ENCODE data around the gene TFB1M. TPM values are rescaled to one million over a fixed set of nuclear protein-coding genes. Genes with fewer than 3 reads are reported as not detected.

Gene TFB1M
- total RNA-seq, 2 experiments from 2014 or later: 48.5 to 54.9 TPM

DNA sequence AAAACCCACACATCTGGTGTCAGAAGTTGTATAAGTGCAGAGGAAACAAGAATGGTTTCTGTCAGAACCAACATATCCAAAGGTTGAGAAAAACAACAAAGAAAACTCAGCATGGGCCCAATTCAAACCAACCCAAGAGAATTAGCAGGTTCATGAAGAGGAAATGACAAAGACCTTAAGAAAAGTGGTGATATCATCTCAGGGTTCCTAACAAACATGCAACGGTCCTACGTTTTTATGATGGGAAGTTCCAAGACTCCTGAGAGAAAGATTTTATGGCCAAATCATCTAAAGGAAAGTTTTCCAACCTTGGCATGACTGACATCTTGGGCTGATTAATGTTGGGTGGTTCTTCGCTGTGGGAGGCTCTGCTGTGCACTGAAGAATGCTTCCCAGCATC lies 23.0 kb downstream of the TFB1M start:
- Mint-ChIP-seq H3K4me1 (peaks cover 6% of the 10 kb centered on the region), H3K36me3 (peaks cover 28% of the 10 kb centered on the region), H3K9me3 (no peaks in the 10 kb centered on the region), H3K4me3 (no peak overlapping the region), H3K27ac (no peak overlapping the region), H3K27me3 (no peaks in the 10 kb centered on the region)
- DNase-seq: no peak

DNA sequence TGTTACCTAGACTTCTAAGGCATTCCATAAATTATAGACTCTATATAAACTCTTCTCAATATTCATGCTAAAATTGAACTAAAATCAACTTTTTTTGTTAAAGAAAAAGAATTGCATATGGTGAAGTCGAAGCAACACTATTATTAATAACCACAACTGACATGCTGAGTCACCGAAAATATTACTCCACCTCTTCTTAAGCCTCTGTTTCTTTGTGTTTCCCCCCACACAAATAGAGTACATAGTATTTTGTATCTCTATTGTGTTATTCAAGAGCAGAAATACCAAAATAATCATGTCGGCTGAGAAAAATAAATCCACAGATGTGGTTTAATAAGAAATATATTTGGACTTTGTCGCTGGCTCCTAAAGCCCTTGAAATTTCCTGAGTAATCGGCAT lies 23.8 kb downstream of the TFB1M start:
- no peaks in the 10 kb centered on the region for H3K27me3 Mint-ChIP-seq
- peaks cover 28% of the 10 kb centered on the region for H3K36me3 Mint-ChIP-seq
- DNase-seq: no peak
- peaks cover 6% of the 10 kb centered on the region for H3K4me1 Mint-ChIP-seq
- H3K9me3 Mint-ChIP-seq: no peaks in the 10 kb centered on the region
- no peak overlapping the region for H3K27ac Mint-ChIP-seq
- H3K4me3 Mint-ChIP-seq: no peak overlapping the region

DNA sequence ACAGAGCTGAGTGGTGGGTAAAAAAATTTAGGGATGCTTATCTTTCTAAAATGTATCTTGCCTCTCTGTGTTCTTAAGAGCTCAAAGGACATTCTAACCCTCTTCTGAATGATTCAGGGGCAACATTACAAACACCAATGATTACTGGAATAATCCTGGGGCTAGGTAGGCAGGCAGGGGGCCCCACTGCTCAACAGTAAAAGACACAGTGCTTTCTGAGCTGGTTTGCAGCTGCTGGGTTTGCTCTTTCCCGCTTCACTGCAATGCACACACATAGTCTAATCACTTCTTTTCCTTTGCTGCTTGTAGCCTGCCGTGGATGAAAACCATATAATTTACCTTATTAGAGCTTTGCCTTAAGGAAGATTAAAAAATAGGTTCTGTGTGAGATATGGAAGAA lies 26.5 kb downstream of the TFB1M start:
- DNase-seq: no peak
- Mint-ChIP-seq H3K27ac (no peak overlapping the region), H3K27me3 (no peaks in the 10 kb centered on the region), H3K9me3 (no peaks in the 10 kb centered on the region), H3K4me1 (peaks cover 6% of the 10 kb centered on the region), H3K4me3 (no peak overlapping the region), H3K36me3 (peaks cover 23% of the 10 kb centered on the region)

DNA sequence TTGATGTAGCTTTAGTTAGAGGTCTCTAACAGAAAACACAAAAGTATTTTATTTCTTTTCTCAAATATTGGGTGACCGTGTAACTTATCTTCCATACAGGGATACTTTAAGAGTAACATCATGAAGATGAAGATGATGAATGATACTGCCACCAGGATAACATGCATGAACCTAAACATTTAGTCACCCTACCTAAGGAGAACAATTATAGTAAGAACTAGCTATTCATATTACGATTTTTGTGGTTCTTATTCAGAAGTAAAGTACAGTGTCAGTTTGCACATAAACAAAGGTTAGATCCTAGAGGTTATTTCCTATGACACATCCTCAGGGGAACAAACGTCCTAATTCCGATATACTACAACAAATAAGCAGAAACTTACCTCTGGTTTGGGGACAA lies 29.5 kb downstream of the TFB1M start:
- peaks cover 22% of the 10 kb centered on the region for H3K36me3 Mint-ChIP-seq
- DNase-seq: no peak
- peaks cover 5% of the 10 kb centered on the region for H3K4me1 Mint-ChIP-seq
- no peaks in the 10 kb centered on the region for H3K9me3 Mint-ChIP-seq
- no peak overlapping the region for H3K4me3 Mint-ChIP-seq
- no peak overlapping the region for H3K27ac Mint-ChIP-seq
- H3K27me3 Mint-ChIP-seq: no peaks in the 10 kb centered on the region

DNA sequence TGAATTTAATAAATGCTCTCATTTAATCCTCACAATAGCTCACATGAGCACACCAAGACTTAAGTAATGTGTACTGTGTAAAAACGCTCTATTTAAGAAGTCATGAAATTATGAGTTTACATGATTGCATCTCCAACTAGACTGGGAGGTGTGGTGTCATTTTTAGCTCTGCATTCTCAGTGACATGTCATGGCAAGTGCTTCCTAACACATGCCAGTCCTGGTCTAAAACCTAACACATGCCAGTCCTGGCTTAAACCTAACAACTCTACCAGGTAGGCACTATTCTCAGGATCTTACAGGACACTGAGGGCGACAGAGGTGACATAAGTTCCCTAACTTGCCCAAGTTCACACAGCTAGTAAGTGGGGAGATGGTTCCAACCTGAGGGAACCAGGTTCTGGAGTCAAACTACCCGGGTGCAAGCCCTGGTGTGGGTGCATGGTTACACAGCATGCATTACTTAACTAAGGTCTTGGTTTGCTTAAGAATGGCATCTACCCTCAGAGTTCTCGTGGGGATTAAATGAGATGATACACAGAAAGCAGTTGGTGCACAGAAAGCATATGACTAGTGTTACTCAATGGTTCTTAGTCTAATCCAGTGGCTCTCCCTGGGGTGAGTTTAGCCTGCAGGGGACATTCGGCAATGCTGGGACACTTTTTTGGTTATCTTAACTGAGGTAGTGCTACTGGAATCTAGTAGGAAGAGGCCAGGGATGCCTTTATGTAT lies 35.8 kb downstream of the TFB1M start:
- DNase-seq: no peak
- no peaks in the 10 kb centered on the region for H3K27me3 Mint-ChIP-seq
- no peaks in the 10 kb centered on the region for H3K9me3 Mint-ChIP-seq
- H3K4me3 Mint-ChIP-seq: no peak overlapping the region
- peaks cover 27% of the 10 kb centered on the region for H3K36me3 Mint-ChIP-seq
- H3K27ac Mint-ChIP-seq: no peak overlapping the region
- peaks cover 5% of the 10 kb centered on the region for H3K4me1 Mint-ChIP-seq

DNA sequence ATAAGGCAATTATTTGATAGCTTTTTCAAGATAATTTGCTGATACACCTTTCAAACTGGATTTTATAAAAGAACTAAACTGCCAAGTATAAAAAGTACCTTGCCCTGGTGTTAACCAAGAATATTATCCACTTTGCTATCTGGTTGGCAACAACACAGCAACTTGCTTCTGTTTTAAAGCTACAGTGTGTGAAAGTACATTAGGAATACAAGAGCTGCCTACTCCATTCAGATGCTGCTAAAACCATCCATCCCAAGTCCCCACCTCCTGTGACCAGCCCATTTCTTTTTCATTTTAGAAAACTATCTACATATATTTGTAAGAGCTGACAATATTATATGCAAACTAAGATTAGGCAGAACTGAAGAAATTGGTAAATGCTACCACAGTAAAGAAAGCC lies 37.6 kb downstream of the TFB1M start:
- H3K4me3 Mint-ChIP-seq: no peak overlapping the region
- no peak overlapping the region for H3K27ac Mint-ChIP-seq
- DNase-seq: no peak
- no peaks in the 10 kb centered on the region for H3K27me3 Mint-ChIP-seq
- H3K4me1 Mint-ChIP-seq: peaks cover 9% of the 10 kb centered on the region
- peaks cover 27% of the 10 kb centered on the region for H3K36me3 Mint-ChIP-seq
- no peaks in the 10 kb centered on the region for H3K9me3 Mint-ChIP-seq

DNA sequence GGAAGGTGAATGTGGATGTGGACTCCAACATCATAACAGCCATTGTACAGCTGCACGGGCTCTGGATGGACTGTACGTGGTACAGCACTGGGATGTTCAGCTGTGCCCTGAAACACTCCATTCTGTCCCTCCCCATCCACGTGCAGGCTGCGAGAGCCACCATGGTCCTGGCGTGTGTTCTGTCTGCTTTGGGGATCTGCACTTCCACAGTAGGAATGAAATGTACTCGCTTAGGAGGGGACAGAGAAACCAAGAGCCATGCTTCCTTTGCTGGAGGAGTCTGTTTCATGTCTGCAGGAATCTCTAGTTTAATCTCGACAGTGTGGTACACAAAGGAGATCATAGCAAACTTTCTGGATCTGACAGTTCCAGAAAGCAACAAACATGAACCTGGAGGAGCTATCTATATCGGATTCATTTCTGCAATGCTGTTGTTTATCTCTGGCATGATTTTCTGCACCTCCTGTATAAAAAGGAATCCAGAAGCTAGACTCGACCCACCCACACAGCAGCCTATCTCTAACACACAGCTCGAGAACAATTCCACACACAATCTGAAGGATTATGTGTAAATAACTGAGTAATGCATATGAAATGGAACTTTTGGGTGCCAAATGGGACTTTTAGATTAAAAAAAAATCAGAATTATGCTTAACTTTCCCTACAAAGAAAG lies 38.3 kb downstream of the TFB1M start:
- H3K9me3 Mint-ChIP-seq: no peaks in the 10 kb centered on the region
- no peak for DNase-seq
- H3K4me1 Mint-ChIP-seq: peaks cover 9% of the 10 kb centered on the region
- H3K4me3 Mint-ChIP-seq: no peak overlapping the region
- no peaks in the 10 kb centered on the region for H3K27me3 Mint-ChIP-seq
- peaks cover 23% of the 10 kb centered on the region for H3K36me3 Mint-ChIP-seq
- no peak overlapping the region for H3K27ac Mint-ChIP-seq

DNA sequence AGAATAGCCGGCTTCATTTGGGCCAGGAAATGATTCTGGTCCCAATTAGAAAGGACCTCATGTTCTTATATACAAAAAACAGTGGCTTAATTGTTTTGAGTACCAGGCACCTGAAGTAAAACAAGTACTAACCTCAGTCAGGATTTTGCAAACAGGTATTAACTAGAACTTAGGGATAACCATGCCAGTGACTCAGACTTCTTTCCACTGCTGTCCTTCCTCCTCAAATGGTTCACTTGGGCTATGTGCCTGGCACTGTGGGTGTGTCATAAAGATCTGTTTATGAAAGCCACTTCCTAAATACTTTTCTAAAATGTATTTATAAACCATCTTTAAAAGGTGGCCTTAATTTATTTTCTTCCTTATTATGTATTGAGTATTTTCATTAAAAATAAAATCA lies 39.8 kb downstream of the TFB1M start:
- peaks cover 9% of the 10 kb centered on the region for H3K4me1 Mint-ChIP-seq
- H3K27me3 Mint-ChIP-seq: no peaks in the 10 kb centered on the region
- H3K36me3 Mint-ChIP-seq: peaks cover 21% of the 10 kb centered on the region
- H3K27ac Mint-ChIP-seq: no peak overlapping the region
- H3K4me3 Mint-ChIP-seq: no peak overlapping the region
- no peak for DNase-seq
- H3K9me3 Mint-ChIP-seq: no peaks in the 10 kb centered on the region

DNA sequence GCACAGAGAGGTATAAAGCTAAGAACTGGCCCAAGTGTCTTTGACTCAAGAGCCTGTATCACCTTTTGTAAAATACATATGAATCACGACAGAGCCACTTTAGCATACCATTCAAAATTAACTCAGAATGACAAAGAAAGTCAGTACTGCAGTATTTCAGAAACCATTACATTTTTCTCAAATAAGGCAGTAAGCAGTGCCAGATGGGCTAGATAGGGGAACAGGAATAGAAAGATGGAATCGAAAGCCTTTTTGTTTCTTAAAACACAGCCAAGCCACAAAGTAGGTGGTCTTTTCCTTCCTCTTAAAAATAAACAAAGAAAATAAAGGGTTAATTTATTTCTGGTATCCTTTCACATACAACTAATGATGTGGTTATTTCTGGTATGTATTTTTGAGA lies 40.2 kb downstream of the TFB1M start:
- no peaks in the 10 kb centered on the region for H3K27me3 Mint-ChIP-seq
- no peak for DNase-seq
- H3K27ac Mint-ChIP-seq: no peak overlapping the region
- no peak overlapping the region for H3K4me3 Mint-ChIP-seq
- H3K4me1 Mint-ChIP-seq: peaks cover 7% of the 10 kb centered on the region
- no peaks in the 10 kb centered on the region for H3K9me3 Mint-ChIP-seq
- peaks cover 21% of the 10 kb centered on the region for H3K36me3 Mint-ChIP-seq

DNA sequence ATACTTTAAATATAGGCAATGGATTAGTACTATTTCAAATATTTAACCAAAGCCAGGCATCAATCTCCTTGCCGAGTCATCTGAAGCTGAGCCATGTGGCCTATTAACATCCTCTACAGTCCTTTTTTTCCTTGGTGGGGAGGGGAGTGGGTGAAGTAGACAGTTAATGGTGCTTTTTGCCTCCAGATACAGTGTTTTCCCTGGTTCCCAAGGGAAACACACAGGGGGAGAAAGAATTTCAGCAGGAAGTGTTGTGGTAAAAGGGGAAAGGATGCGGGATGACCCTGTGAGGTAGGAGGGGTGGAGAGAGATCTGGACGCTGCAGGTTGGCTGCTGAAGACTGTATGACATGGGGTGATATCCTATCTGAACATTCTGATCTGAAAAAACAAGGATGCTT lies 40.9 kb downstream of the TFB1M start:
- no peaks in the 10 kb centered on the region for H3K27me3 Mint-ChIP-seq
- no peak overlapping the region for H3K4me3 Mint-ChIP-seq
- peaks cover 21% of the 10 kb centered on the region for H3K36me3 Mint-ChIP-seq
- H3K27ac Mint-ChIP-seq: peak overlapping the region; percentile 1
- H3K4me1 Mint-ChIP-seq: peaks cover 7% of the 10 kb centered on the region
- no peak for DNase-seq
- H3K9me3 Mint-ChIP-seq: no peaks in the 10 kb centered on the region

DNA sequence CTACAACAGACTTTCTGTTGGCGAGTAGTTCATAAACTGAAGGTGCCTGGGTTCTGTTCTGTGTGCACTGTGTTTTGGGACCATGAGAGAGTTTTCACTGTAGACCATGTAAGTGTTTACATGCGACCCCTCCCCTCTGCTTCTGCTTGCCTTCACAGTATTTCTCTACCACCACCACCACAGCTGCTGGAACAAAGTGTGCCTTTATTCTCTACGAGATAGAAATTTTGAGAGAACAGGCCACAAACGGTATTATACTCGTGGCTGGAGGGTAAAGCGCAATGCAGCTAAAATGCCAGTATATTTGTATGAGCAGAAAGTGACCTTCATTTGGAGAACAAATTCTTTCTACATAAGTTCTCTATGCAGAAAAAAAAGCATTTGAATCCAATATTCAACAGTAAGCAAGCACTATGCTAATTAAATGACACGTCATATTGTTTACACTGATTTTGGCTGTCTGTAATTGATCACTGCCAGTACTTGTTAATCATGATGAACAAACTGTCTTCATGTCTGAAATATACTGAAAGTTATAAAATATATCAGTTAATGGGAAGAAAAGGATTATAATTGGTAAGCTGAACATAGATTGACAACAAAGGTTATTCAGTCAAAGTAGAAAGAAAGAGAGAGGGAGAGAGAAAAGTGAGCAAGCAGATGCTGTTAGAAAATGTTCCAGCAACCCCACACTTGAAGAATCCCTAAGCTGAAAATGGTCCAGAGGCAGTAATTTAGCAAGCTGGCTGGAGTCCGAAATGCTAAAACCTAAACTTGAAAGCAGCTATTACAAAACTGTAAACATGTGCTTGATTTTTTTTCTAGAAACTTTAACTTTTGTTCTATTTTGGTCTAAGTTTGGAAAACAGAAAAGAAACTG lies 41.7 kb downstream of the TFB1M start:
- Mint-ChIP-seq H3K36me3 (peaks cover 21% of the 10 kb centered on the region), H3K27ac (peak overlapping the region; percentile 61)

DNA sequence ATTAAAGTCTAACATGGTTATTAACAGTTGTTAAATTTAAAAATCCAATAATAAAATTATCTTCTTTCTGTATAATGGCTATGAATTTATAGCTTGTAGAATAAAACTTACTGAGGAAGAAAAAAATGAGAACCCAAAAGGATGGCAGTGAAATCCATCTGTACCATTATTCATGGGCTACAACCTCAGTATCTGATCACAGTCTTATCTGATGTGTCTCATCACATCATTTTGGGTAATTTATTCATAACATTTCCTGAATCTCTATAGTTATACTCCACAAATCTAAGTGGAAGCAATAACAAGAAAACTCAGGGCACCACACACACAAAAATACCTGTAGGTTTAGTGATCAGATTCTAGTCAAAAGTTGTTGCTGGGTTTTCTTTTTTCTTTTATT lies 43.1 kb downstream of the TFB1M start:
- no peak for DNase-seq
- Mint-ChIP-seq H3K4me1 (peaks cover 10% of the 10 kb centered on the region), H3K4me3 (no peak overlapping the region), H3K27me3 (no peaks in the 10 kb centered on the region), H3K27ac (no peak overlapping the region), H3K9me3 (no peaks in the 10 kb centered on the region), H3K36me3 (peaks cover 25% of the 10 kb centered on the region)

More for the DNA sequence above, 41.7 kb downstream of the TFB1M start:
- no peaks in the 10 kb centered on the region for H3K27me3 Mint-ChIP-seq
- no peak for DNase-seq
- no peaks in the 10 kb centered on the region for H3K9me3 Mint-ChIP-seq
- peaks cover 11% of the 10 kb centered on the region for H3K4me1 Mint-ChIP-seq
- no peak overlapping the region for H3K4me3 Mint-ChIP-seq

DNA sequence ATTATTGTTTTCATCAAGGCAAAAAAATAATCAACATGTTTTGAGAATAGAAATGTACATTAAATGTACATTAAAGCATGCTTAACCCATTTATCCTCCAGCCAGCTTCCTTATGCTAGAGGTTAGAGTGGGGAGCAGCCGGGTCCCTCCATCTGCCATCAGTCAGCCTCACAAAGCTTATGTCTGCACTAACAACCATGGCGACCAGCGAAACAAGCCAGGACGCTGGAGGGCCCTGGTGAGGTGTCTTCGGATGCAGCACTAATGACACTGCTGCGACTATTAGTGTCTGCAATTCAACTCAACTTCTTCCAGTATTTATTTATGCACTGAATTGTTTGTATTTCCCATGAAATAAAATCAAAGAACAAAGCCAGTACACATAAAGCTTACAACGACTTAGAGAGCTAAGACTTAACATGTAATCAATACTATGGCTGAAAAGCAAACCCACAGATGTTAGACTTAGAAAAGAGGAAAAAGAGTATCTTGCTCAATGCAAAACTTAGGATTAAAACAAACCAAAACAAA lies 43.7 kb downstream of the TFB1M start:
- Mint-ChIP-seq H3K4me1 (peaks cover 10% of the 10 kb centered on the region), H3K4me3 (no peak overlapping the region), H3K36me3 (peaks cover 28% of the 10 kb centered on the region), H3K9me3 (no peaks in the 10 kb centered on the region), H3K27me3 (no peaks in the 10 kb centered on the region), H3K27ac (no peak overlapping the region)
- no peak for DNase-seq

DNA sequence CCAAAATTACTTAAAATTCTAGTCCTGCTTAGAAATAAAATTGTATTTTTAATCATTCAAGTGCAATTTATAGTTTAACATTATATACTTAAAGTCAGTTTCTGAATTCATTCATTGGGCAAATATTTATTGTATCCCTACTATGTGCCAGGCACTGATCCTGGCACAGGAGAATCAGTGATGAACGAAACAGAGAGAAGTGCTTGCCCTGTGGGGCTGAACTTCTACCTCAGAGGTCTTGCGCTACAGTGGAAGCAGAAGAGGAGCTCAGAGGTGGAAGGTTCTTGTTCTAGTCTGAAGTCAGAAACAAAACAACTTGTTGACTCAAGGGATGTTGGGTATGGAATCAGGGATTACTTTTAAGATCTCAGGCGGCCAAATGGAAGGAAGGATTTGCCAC lies 44.5 kb downstream of the TFB1M start:
- no peak for DNase-seq
- Mint-ChIP-seq H3K27ac (no peak overlapping the region), H3K4me3 (no peak overlapping the region), H3K4me1 (peaks cover 10% of the 10 kb centered on the region), H3K9me3 (no peaks in the 10 kb centered on the region), H3K27me3 (no peaks in the 10 kb centered on the region), H3K36me3 (peaks cover 25% of the 10 kb centered on the region)
